ENCODE results near the gene VMP1.

GRCh38 chr17:59876107-59876506 is 168.7 kb downstream of the VMP1 start:
- TF ChIP-seq CTCF (conservative IDR thresholded peaks at IDR 0.05 in 1 of 2, IDR thresholded peaks at IDR 0.05 in 1 of 2; ENCODE audit: extremely low read depth in 1 of 2, insufficient read depth in 1 of 2, low read depth in 1 of 2, low read length in 2 of 2), result no peak
- TF ChIP-seq EZH2 (IDR thresholded peaks at IDR 0.05; ENCODE audit: borderline replicate concordance, low read length), result no peak
